Activated CD4-positive, alpha-beta T cell treated with anti-CD3 and anti-CD28 coated beads for 36 hours (primary cell): ENCODE measurements around the gene APC. TPM values are rescaled to one million over a fixed set of nuclear protein-coding genes. Genes with fewer than 3 reads are reported as not detected.
"Not testable (repeated sequence)": the region's sequence is repeated elsewhere in the genome, so short reads cannot be mapped to it uniquely, and the experiment has no call there.

ENCODE experiments used
- ATAC-seq: fragments of 200-7000 bp; cut with Tn5 transposase; one replicate; pipeline ENCODE4 v1.10.0; 2021; ENCODE audit warnings: mild to moderate bottlenecking, moderate library complexity
- CTCF ChIA-PET: fragments of 350-600 bp; sonication (Branson Sonifier 250); formaldehyde crosslinking; loops from one replicate; lab custom pipeline; 2021; ENCODE audit warnings: antibody characterized with exemption; lab: Charles Lee
- POLR2A ChIA-PET: fragments of 350-600 bp; sonication (Branson Sonifier 250); formaldehyde crosslinking; loops from one replicate; lab custom pipeline; 2021; ENCODE audit warnings: antibody characterized with exemption, inconsistent platforms; lab: Charles Lee
- DNase-seq: peaks from one replicate; pipeline ENCODE4 v3.0.0-alpha.2; 2020
- H3K27ac Mint-ChIP-seq: one replicate; pipeline ENCODE4 v1.8.0; 2021; ENCODE audit warnings: mixed read lengths
- H3K27me3 Mint-ChIP-seq: one replicate; pipeline ENCODE4 v1.8.0; 2021; ENCODE audit warnings: mixed read lengths
- H3K36me3 Mint-ChIP-seq: one replicate; pipeline ENCODE4 v1.8.0; 2021; ENCODE audit warnings: low read depth, mixed read lengths
- H3K4me1 Mint-ChIP-seq: one replicate; pipeline ENCODE4 v1.8.0; 2021; ENCODE audit warnings: mixed read lengths
- H3K4me3 Mint-ChIP-seq: one replicate; pipeline ENCODE4 v1.8.0; 2021; ENCODE audit warnings: mild to moderate bottlenecking, moderate library complexity, mixed read lengths
- H3K9me3 Mint-ChIP-seq: one replicate; pipeline ENCODE4 v1.8.0; 2021; ENCODE audit warnings: low read depth, mixed read lengths
- intact Hi-C, 2 experiments: fragments of 100-400 bp; cut with DNase I in 1 of 2; cut with micrococcal nuclease in 1 of 2; formaldehyde crosslinking; loops; one replicate each; pipeline versions ENCODE4 v1.14.2 to v1.15.1; 2022 to 2024; cut with DNase I, micrococcal nuclease
- total RNA-seq, 2 experiments: library from RNA; stranded (reverse); gene quantifications; one replicate each; pipeline ENCODE4 v1.2.3, GENCODE V29; 2021

The APC gene
- total RNA-seq, 2 experiments from 2014 or later = 20.1 to 22.3 TPM

GRCh38 chr5:112892066-112892465, 154.4 kb downstream of the APC start:
- H3K27ac Mint-ChIP-seq, POLR2A ChIA-PET, H3K9me3 Mint-ChIP-seq, ATAC-seq, DNase-seq, H3K4me3 Mint-ChIP-seq, intact Hi-C loops, H3K27me3 Mint-ChIP-seq: not testable (repeated sequence)
- peaks cover 24% of the 10 kb centered on the region for H3K4me1 Mint-ChIP-seq
- peaks cover 45% of the 10 kb centered on the region for H3K36me3 Mint-ChIP-seq
- CTCF ChIA-PET = interaction anchor here (0.7 kb wide), 1 partner anchor 11 kb away, joined by 4 read pairs; no protein-coding TSS in a partner anchor

- peaks cover 40% of the 10 kb centered on the region for H3K36me3 Mint-ChIP-seq
- DNase-seq (no peak), ATAC-seq (no peak)
- H3K27ac Mint-ChIP-seq = no peak overlapping the region
- no peak overlapping the region for H3K4me3 Mint-ChIP-seq
- peaks cover 18% of the 10 kb centered on the region for H3K4me1 Mint-ChIP-seq
- ChIA-PET POLR2A (no interaction called here), CTCF (interaction anchor here (0.7 kb wide), 1 partner anchor 10 kb away, joined by 4 read pairs; no protein-coding TSS in a partner anchor)
- intact Hi-C loops = no loop called here
- no peaks in the 10 kb centered on the region for H3K9me3 Mint-ChIP-seq
- H3K27me3 Mint-ChIP-seq = no peaks in the 10 kb centered on the region
Measured at GRCh38 chr5:112892776-112893175, 155.1 kb downstream of the APC start.

GRCh38 chr5:112895682-112896081, 158.0 kb downstream of the APC start:
- intact Hi-C loops = no loop called here
- Mint-ChIP-seq H3K36me3 (peaks cover 44% of the 10 kb centered on the region), H3K27me3 (no peaks in the 10 kb centered on the region), H3K27ac (no peak overlapping the region), H3K9me3 (no peaks in the 10 kb centered on the region), H3K4me3 (no peak overlapping the region), H3K4me1 (peaks cover 7% of the 10 kb centered on the region)
- ChIA-PET POLR2A (no interaction called here), CTCF (interaction anchor here (1.0 to 1.4 kb wide), 4 partner anchors 17 to 28 kb away, joined by 3 to 5 read pairs (median 3); no protein-coding TSS in a partner anchor)
- ATAC-seq (no peak), DNase-seq (no peak)

Other genes starting within 250 kb of the APC start
- gene SRP19, start 123.4 kb downstream of the APC start, total RNA-seq = 10 to 100 TPM; 47.6 to 49.4 TPM
- gene REEP5, start 184.3 kb downstream of the APC start, total RNA-seq = 10 to 100 TPM; 44.3 to 50.4 TPM
- 100 to 1,000 TPM in 1 of 2 experiments, 10 to 100 TPM in 1; 94.0 to 101 TPM for gene DCP2, start 238.9 kb downstream of the APC start, total RNA-seq